NCI-H1105 treated with DMSO at 0.1 percent for 48 hours (cell line): Measurements from ENCODE around the gene ARHGAP24.

Experiments
- DNase-seq: peaks from one replicate; lab custom pipeline; 2025; lab: John Stamatoyannopoulos, UW

Gene ARHGAP24

GRCh38 chr4:85580489-85580888 lies 105.5 kb downstream of the ARHGAP24 start:
- no peak for DNase-seq

GRCh38 chr4:85587952-85588351 lies 113.0 kb downstream of the ARHGAP24 start:
- DNase-seq = no peak

- DNase-seq = no peak
These were observed 116.6 kb downstream of the ARHGAP24 start for GRCh38 chr4:85591406-85592098.

GRCh38 chr4:85595098-85595775 lies 120.3 kb downstream of the ARHGAP24 start:
- no peak for DNase-seq

GRCh38 chr4:85595796-85596559 lies 121.0 kb downstream of the ARHGAP24 start:
- DNase-seq = no peak

- DNase-seq = no peak
These were observed 124.0 kb downstream of the ARHGAP24 start for GRCh38 chr4:85598936-85599335.

- DNase-seq = no peak
These were observed 125.6 kb downstream of the ARHGAP24 start for GRCh38 chr4:85600501-85600900.

GRCh38 chr4:85603437-85604336 lies 128.7 kb downstream of the ARHGAP24 start:
- DNase-seq = peak; percentile 49

GRCh38 chr4:85606505-85606904 lies 131.6 kb downstream of the ARHGAP24 start:
- DNase-seq = no peak

GRCh38 chr4:85607624-85608023 lies 132.7 kb downstream of the ARHGAP24 start:
- peak; percentile 90 for DNase-seq

- DNase-seq = no peak
These were observed 135.5 kb downstream of the ARHGAP24 start for GRCh38 chr4:85610450-85610849.

- no peak for DNase-seq
These were observed 136.7 kb downstream of the ARHGAP24 start for GRCh38 chr4:85611661-85612060.

GRCh38 chr4:85613901-85614300 lies 139.0 kb downstream of the ARHGAP24 start:
- DNase-seq = no peak

GRCh38 chr4:85615952-85616351 lies 141.0 kb downstream of the ARHGAP24 start:
- DNase-seq = no peak

- DNase-seq = no peak
These were observed 142.3 kb downstream of the ARHGAP24 start for GRCh38 chr4:85617202-85617601.

GRCh38 chr4:85632981-85633380 lies 158.0 kb downstream of the ARHGAP24 start:
- DNase-seq = peak; percentile 71

GRCh38 chr4:85637778-85638177 lies 162.8 kb downstream of the ARHGAP24 start:
- no peak for DNase-seq

GRCh38 chr4:85639946-85640345 lies 165.0 kb downstream of the ARHGAP24 start:
- DNase-seq = no peak

- no peak for DNase-seq
These were observed 167.6 kb downstream of the ARHGAP24 start for GRCh38 chr4:85642356-85643100.

GRCh38 chr4:85644061-85644460 lies 169.1 kb downstream of the ARHGAP24 start:
- no peak for DNase-seq

- DNase-seq = no peak
These were observed 176.0 kb downstream of the ARHGAP24 start for GRCh38 chr4:85650908-85651307.
